ENCODE results near the gene ACSM2A. TPM values are rescaled to one million over a fixed set of nuclear protein-coding genes. Genes with fewer than 3 reads are reported as not detected.
"Not testable (repeated sequence)": the region's sequence is repeated elsewhere in the genome, so short reads cannot be mapped to it uniquely, and the experiment has no call there.

The ACSM2A gene
- not detected in 2 replicates for total RNA-seq (2014; rRNA removed; shearing (Covaris generic))

- H3K4me3 ChIP-seq (ENCODE audit: insufficient read depth, low read depth, low read length); H3K36me3 ChIP-seq (replicated peaks; ENCODE audit: control insufficient read depth, insufficient read depth, low read length); H3K27me3 ChIP-seq (ENCODE audit: control insufficient read depth, insufficient read depth, low read length); DNase-seq: not testable (repeated sequence)
These were observed at the start of gene ACSM2A for GRCh38 chr16:20451364-20451763. Gene ACSM2A, plus strand, starts transcription at chr16:20451521. Its CDS starts 8,594 bp downstream, at chr16:20460115.

- H3K36me3 ChIP-seq (replicated peaks; ENCODE audit: control insufficient read depth, insufficient read depth, low read length): no peaks in the 10 kb centered on the region
- no peak for DNase-seq
These were observed 48.7 kb upstream of the ACSM2A start for GRCh38 chr16:20402651-20403050.

GRCh38 chr16:20404637-20405036, 46.7 kb upstream of the ACSM2A start, which contains the start of gene PDILT:
Gene PDILT, minus strand, starts transcription at chr16:20404737. Its CDS starts 5,437 bp downstream, at chr16:20399300.
- no peak for DNase-seq
- Histone ChIP-seq H3K27me3 (ENCODE audit: control insufficient read depth, insufficient read depth, low read length) (no peaks in the 10 kb centered on the region), H3K36me3 (replicated peaks; ENCODE audit: control insufficient read depth, insufficient read depth, low read length) (no peaks in the 10 kb centered on the region), H3K4me3 (ENCODE audit: insufficient read depth, low read depth, low read length) (no peak within 1 kb of the TSS)

More at GRCh38 chr16:20402651-20403050, 48.7 kb upstream of the ACSM2A start:
- no peaks in the 10 kb centered on the region for H3K27me3 ChIP-seq (ENCODE audit: control insufficient read depth, insufficient read depth, low read length)
- H3K4me3 ChIP-seq (ENCODE audit: insufficient read depth, low read depth, low read length): no peak overlapping the region

DNA sequence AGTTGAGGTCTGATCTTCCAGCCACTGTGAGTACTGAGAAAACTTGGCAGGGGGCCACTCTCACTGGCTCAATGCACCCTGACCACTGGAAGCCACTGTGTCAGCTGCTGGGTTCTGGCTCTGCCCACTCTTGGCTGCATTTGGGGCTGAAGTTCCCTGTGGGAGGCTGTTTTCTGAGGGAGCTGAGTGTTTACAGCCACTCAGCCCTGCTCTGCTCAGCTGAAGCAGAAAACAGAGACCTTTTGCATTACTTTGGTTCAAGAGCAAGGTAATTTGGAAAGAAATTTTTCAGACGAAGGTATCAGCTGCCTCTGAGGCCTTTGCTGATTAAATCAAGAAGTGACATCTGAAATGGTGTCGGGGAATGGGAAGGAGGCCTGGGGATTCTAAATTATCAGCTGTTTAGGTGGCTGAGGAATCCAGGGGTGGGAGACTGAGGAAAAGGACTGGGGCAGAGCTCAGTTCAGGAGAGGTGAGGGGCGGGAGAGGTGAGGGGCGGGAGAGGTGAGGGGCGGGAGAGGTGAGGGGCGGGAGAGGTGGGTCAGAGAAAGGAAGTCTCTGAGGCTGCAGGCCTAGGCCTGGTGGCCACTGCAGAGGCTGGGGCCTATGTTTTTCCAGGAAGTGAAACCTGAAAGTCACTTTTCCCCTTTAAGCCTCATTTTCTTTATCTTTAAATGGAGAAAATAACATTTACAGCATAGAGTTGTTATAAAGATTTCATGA, 41.8 kb upstream of the ACSM2A start, which contains the start of gene ACSM5:
Gene ACSM5 (plus strand): TSS at position 137 of the 723 bp plus-strand sequence. CDS start 1,951 bp downstream, outside the sequence.
- Histone ChIP-seq H3K4me3 (ENCODE audit: insufficient read depth, low read depth, low read length) (no peak within 1 kb of the TSS), H3K36me3 (replicated peaks; ENCODE audit: control insufficient read depth, insufficient read depth, low read length) (no peaks in the 10 kb centered on the region), H3K27me3 (ENCODE audit: control insufficient read depth, insufficient read depth, low read length) (no peaks in the 10 kb centered on the region)
- peak; percentile 36 for DNase-seq

GRCh38 chr16:20410121-20410723, 41.1 kb upstream of the ACSM2A start:
- no peaks in the 10 kb centered on the region for H3K27me3 ChIP-seq (ENCODE audit: control insufficient read depth, insufficient read depth, low read length)
- DNase-seq: no peak
- H3K4me3 ChIP-seq (ENCODE audit: insufficient read depth, low read depth, low read length): no peak overlapping the region
- H3K36me3 ChIP-seq (replicated peaks; ENCODE audit: control insufficient read depth, insufficient read depth, low read length): no peaks in the 10 kb centered on the region

- no peak for DNase-seq
- H3K36me3 ChIP-seq (replicated peaks; ENCODE audit: control insufficient read depth, insufficient read depth, low read length): no peaks in the 10 kb centered on the region
- H3K4me3 ChIP-seq (ENCODE audit: insufficient read depth, low read depth, low read length): no peak overlapping the region
- H3K27me3 ChIP-seq (ENCODE audit: control insufficient read depth, insufficient read depth, low read length): no peaks in the 10 kb centered on the region
These were observed 40.3 kb upstream of the ACSM2A start for GRCh38 chr16:20411055-20411454.

- H3K4me3 ChIP-seq (ENCODE audit: insufficient read depth, low read depth, low read length): no peak overlapping the region
- H3K36me3 ChIP-seq (replicated peaks; ENCODE audit: control insufficient read depth, insufficient read depth, low read length): no peaks in the 10 kb centered on the region
- DNase-seq: no peak
- no peaks in the 10 kb centered on the region for H3K27me3 ChIP-seq (ENCODE audit: control insufficient read depth, insufficient read depth, low read length)
These were observed 35.8 kb upstream of the ACSM2A start for GRCh38 chr16:20415541-20415940.

GRCh38 chr16:20419093-20419492, 32.2 kb upstream of the ACSM2A start:
- not testable (repeated sequence) for H3K36me3 ChIP-seq (replicated peaks; ENCODE audit: control insufficient read depth, insufficient read depth, low read length); H3K27me3 ChIP-seq (ENCODE audit: control insufficient read depth, insufficient read depth, low read length); DNase-seq; H3K4me3 ChIP-seq (ENCODE audit: insufficient read depth, low read depth, low read length)

DNA sequence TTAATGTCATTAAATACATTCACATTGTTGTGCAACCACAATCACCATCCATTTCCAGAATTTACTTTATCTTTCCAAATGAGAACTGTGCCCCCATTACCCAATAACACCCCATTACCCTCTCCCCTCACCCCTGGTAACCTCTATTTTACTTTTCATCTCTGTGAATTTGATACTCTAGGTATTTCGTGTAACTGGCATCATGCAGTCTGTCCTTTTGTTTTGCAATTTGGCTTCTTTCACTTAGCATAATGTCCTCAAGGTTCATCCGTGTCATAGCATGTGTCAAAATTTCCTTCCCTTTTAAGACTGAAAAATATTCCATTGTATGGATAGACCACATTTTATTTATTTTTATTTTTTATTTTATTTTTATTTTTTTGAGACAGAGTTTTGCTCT, 29.6 kb upstream of the ACSM2A start:
- H3K27me3 ChIP-seq (ENCODE audit: control insufficient read depth, insufficient read depth, low read length); H3K4me3 ChIP-seq (ENCODE audit: insufficient read depth, low read depth, low read length); H3K36me3 ChIP-seq (replicated peaks; ENCODE audit: control insufficient read depth, insufficient read depth, low read length); DNase-seq: not testable (repeated sequence)

- H3K36me3 ChIP-seq (replicated peaks; ENCODE audit: control insufficient read depth, insufficient read depth, low read length); H3K27me3 ChIP-seq (ENCODE audit: control insufficient read depth, insufficient read depth, low read length); H3K4me3 ChIP-seq (ENCODE audit: insufficient read depth, low read depth, low read length); DNase-seq: not testable (repeated sequence)
These were observed 27.6 kb upstream of the ACSM2A start for GRCh38 chr16:20423772-20424128.

GRCh38 chr16:20424129-20424866, 27.0 kb upstream of the ACSM2A start:
- no peaks in the 10 kb centered on the region for H3K27me3 ChIP-seq (ENCODE audit: control insufficient read depth, insufficient read depth, low read length)
- no peak overlapping the region for H3K4me3 ChIP-seq (ENCODE audit: insufficient read depth, low read depth, low read length)
- H3K36me3 ChIP-seq (replicated peaks; ENCODE audit: control insufficient read depth, insufficient read depth, low read length): no peaks in the 10 kb centered on the region
- DNase-seq: no peak

DNA sequence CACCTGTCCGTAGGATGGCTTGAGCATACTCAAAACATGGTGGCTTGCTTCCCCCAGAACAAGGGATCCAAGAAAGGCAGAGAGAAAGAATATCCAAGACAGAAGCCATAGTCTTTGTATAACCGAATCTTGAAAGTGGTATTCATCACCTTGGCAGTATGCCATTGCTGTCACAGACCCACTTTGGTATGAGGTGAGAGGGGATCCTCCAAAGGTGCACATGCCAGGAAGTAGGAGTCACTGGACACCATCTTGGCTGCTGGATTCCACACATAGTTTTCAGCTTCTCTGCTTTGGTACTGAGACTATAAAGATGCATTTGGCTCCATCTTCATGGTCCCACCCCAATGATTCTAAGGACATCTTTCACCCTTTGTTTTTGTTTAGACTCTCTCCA, 23.9 kb upstream of the ACSM2A start:
- not testable (repeated sequence) for H3K4me3 ChIP-seq (ENCODE audit: insufficient read depth, low read depth, low read length); H3K36me3 ChIP-seq (replicated peaks; ENCODE audit: control insufficient read depth, insufficient read depth, low read length); H3K27me3 ChIP-seq (ENCODE audit: control insufficient read depth, insufficient read depth, low read length); DNase-seq

DNA sequence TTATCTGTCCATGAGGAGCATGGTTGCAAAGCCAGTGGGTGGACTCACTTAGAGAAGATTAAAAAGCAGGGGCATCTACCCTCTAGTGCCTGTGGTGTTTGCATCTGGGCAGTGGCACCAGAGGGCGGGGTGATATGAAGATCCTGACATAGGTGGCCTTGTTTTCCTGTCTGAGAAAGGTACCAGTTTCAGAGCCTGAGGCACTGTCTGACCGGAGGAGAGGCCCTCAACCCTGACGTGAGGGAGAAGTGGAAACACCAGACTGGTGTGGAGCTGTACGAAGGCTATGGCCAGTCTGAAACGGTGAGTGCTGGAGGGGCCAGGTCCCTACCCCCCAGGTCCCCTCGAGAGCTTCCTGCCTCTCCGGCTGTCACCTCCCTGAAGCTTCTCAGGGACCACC, 21.8 kb upstream of the ACSM2A start:
- H3K36me3 ChIP-seq (replicated peaks; ENCODE audit: control insufficient read depth, insufficient read depth, low read length): not testable (repeated sequence)

DNA sequence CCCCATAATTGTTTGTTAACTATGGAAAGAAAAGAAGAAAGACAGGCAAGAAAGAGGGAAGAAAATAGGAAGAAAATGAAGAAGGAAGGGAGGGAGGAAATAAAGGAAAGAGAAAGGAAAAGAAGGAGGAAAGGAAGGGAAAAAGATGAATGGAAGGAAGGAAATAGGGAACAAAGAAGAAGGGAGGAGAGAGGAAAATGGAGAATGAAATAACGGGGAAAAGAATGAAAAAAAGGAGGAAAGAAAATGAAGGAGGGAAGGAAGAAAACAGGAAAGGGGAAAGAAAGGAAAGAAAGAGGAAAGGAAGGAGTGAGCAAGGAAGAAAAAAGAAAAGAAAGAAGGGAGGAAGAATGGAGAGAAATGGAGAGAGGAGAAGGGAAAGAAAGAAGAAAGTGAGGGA, 20.8 kb upstream of the ACSM2A start:
- not testable (repeated sequence) for H3K27me3 ChIP-seq (ENCODE audit: control insufficient read depth, insufficient read depth, low read length); H3K36me3 ChIP-seq (replicated peaks; ENCODE audit: control insufficient read depth, insufficient read depth, low read length); H3K4me3 ChIP-seq (ENCODE audit: insufficient read depth, low read depth, low read length); DNase-seq

More for the DNA sequence above, 21.8 kb upstream of the ACSM2A start:
- not testable (repeated sequence) for DNase-seq; H3K27me3 ChIP-seq (ENCODE audit: control insufficient read depth, insufficient read depth, low read length); H3K4me3 ChIP-seq (ENCODE audit: insufficient read depth, low read depth, low read length)

DNA sequence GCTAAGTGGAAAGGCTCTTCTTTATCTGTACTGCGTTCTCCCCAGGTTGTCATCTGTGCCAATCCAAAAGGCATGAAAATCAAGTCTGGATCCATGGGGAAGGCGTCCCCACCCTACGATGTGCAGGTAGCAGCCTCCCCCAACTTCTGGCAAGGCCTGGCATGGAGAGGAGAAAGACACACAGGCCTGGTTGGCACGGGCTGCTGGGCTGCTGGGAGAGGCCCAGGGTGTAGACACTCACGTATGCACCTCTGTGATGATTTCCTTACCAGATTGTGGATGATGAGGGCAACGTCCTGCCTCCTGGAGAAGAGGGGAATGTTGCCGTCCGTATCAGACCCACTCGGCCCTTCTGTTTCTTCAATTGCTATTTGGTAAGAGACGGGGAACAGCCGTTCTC, 20.4 kb upstream of the ACSM2A start:
- H3K36me3 ChIP-seq (replicated peaks; ENCODE audit: control insufficient read depth, insufficient read depth, low read length): no peaks in the 10 kb centered on the region
- H3K4me3 ChIP-seq (ENCODE audit: insufficient read depth, low read depth, low read length): no peak overlapping the region
- no peaks in the 10 kb centered on the region for H3K27me3 ChIP-seq (ENCODE audit: control insufficient read depth, insufficient read depth, low read length)
- no peak for DNase-seq

Data from H7 (cell line).